ENCODE measurements around the gene CPTP.

DNA sequence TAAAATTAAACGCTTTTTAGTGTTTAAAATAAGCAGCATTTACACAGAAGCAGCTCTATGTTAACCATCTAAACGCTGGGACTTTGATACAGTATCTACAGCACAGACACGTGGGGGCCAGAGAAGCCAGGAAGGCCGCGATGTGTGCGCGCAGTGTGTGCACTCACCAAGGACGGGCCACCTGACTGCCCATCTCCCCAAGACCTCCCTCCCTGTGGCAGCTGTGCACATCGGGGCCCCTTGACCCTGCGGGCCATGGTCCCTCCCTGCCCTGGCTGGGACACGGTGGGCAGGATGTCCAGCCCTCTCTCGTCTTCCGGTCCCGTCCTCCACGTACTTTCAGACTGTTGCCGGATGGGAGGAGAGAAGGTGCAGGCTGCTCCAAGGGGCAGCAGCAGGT, 10.7 kb downstream of the CPTP start:
- TF ChIP-seq SUZ12 (IDR thresholded peaks at IDR 0.05; ENCODE audit: extremely low read depth, insufficient read depth, insufficient read length) (no peak), ZNF274 (IDR thresholded peaks at IDR 0.05; ENCODE audit: low read depth, low read length) (no peak), YY1 (IDR thresholded peaks at IDR 0.05; ENCODE audit: insufficient read depth, insufficient read length) (no peak)
